H9 (cell line): ENCODE results near the gene CLCN3. TPM values are rescaled to one million over a fixed set of nuclear protein-coding genes. Genes with fewer than 3 reads are reported as not detected.

Experiments
- DNase-seq: peaks from one replicate; pipeline ENCODE4 v3.0.0-alpha.2; 2017
- H2AFZ ChIP-seq: one replicate; pipeline ENCODE4 v1.6.1; 2013; ENCODE audit warnings: mild to moderate bottlenecking, low read length, control low read depth, moderate library complexity
- H2AK5ac ChIP-seq: 2 replicates; pipeline ENCODE4 v1.6.1; 2013; ENCODE audit warnings: low read length, control low read depth, mixed read lengths; ENCODE audit not compliant: insufficient read length
- H2BK120ac ChIP-seq: one replicate; pipeline ENCODE4 v1.6.1; 2013; ENCODE audit warnings: low read depth, mild to moderate bottlenecking, low read length, control low read depth, inconsistent platforms; ENCODE audit not compliant: poor library complexity, severe bottlenecking
- H2BK12ac ChIP-seq: 2 replicates; pipeline ENCODE4 v1.6.1; 2013; ENCODE audit warnings: low read length, control low read depth, mixed read lengths, low read depth; ENCODE audit not compliant: insufficient read length
- H2BK15ac ChIP-seq: 2 replicates; pipeline ENCODE4 v1.6.1; 2013; ENCODE audit warnings: low read depth, low read length, control low read depth
- H2BK20ac ChIP-seq: one replicate; pipeline ENCODE4 v1.6.1; 2013; ENCODE audit warnings: low read depth, mild to moderate bottlenecking, low read length, control low read depth, inconsistent platforms; ENCODE audit not compliant: poor library complexity, severe bottlenecking
- H2BK5ac ChIP-seq: 2 replicates; pipeline ENCODE4 v1.6.1; 2013; ENCODE audit warnings: low read length, control low read depth, mixed read lengths; ENCODE audit not compliant: insufficient read length
- H3K14ac ChIP-seq: 2 replicates; pipeline ENCODE4 v1.6.1; 2013; ENCODE audit warnings: low read length, control low read depth; ENCODE audit not compliant: insufficient read depth
- H3K18ac ChIP-seq: 2 replicates; pipeline ENCODE4 v1.6.1; 2013; ENCODE audit warnings: low read depth, mild to moderate bottlenecking, mixed read lengths, low read length, control low read depth; ENCODE audit not compliant: insufficient read length
- H3K23ac ChIP-seq: 2 replicates; pipeline ENCODE4 v1.6.1; 2013; ENCODE audit warnings: low read length, control low read depth, mixed read lengths, low read depth; ENCODE audit not compliant: insufficient read length
- H3K23me2 ChIP-seq: 2 replicates; pipeline ENCODE4 v1.6.1; 2013; ENCODE audit warnings: low read depth, mild to moderate bottlenecking, mixed read lengths, low read length, control low read depth; ENCODE audit not compliant: insufficient read length, poor library complexity, severe bottlenecking
- H3K27ac ChIP-seq: 2 replicates; pipeline ENCODE4 v1.5.1; 2013; ENCODE audit warnings: low read length, control low read depth, mixed read lengths, low read depth; ENCODE audit not compliant: insufficient read length
- H3K27me3 ChIP-seq: 2 replicates; pipeline ENCODE4 v1.6.1; 2013; ENCODE audit warnings: low read length, control low read depth, inconsistent platforms; ENCODE audit not compliant: insufficient read depth
- H3K4ac ChIP-seq: 2 replicates; pipeline ENCODE4 v1.6.1; 2013; ENCODE audit warnings: low read depth, mild to moderate bottlenecking, control low read depth, inconsistent platforms, low read length, moderate library complexity
- H3K4me1 ChIP-seq: 2 replicates; pipeline ENCODE4 v1.6.1; 2013; ENCODE audit warnings: low read length, control low read depth, inconsistent platforms; ENCODE audit not compliant: insufficient read depth
- H3K4me2 ChIP-seq: 2 replicates; pipeline ENCODE4 v1.6.1; 2013; ENCODE audit warnings: low read length, control low read depth, mixed read lengths; ENCODE audit not compliant: insufficient read length, insufficient read depth
- H3K56ac ChIP-seq: 2 replicates; pipeline ENCODE4 v1.6.1; 2013; ENCODE audit warnings: low read depth, mild to moderate bottlenecking, mixed read lengths, low read length, control low read depth; ENCODE audit not compliant: insufficient read length
- H3K79me1 ChIP-seq: 2 replicates; pipeline ENCODE4 v1.6.1; 2013; ENCODE audit warnings: low read depth, mild to moderate bottlenecking, moderate library complexity, low read length, control low read depth, inconsistent platforms; ENCODE audit not compliant: insufficient read depth, poor library complexity, severe bottlenecking
- H3K79me2 ChIP-seq: 2 replicates; pipeline ENCODE4 v1.6.1; 2013; ENCODE audit warnings: low read length, control low read depth, inconsistent platforms; ENCODE audit not compliant: insufficient read depth
- H3K9ac ChIP-seq: 2 replicates; pipeline ENCODE4 v1.6.1; 2013; ENCODE audit warnings: low read length, control low read depth, mixed read lengths; ENCODE audit not compliant: insufficient read length; ENCODE audit errors: extremely low read depth
- H3K9me3 ChIP-seq: one replicate; pipeline ENCODE4 v1.6.1; 2013; ENCODE audit warnings: low read depth, low read length, inconsistent platforms; ENCODE audit not compliant: control insufficient read depth
- H3T11ph ChIP-seq: one replicate; pipeline ENCODE4 v1.6.1; 2013; ENCODE audit warnings: mild to moderate bottlenecking, low read length, control low read depth, inconsistent platforms
- H4K20me1 ChIP-seq: one replicate; pipeline ENCODE4 v1.6.1; 2013; ENCODE audit not compliant: control insufficient read depth, insufficient read length, insufficient read depth
- H4K5ac ChIP-seq: 2 replicates; pipeline ENCODE4 v1.6.1; 2013; ENCODE audit warnings: low read depth, mild to moderate bottlenecking, mixed read lengths, low read length, control low read depth; ENCODE audit not compliant: insufficient read length
- H4K8ac ChIP-seq: replicated peaks from 2 replicates; pipeline ENCODE4 v1.6.1; 2013; ENCODE audit warnings: low read length, control low read depth, mixed read lengths, low read depth; ENCODE audit not compliant: insufficient read length
- H4K91ac ChIP-seq: 2 replicates; pipeline ENCODE4 v1.6.1; 2013; ENCODE audit warnings: low read depth, mild to moderate bottlenecking, moderate library complexity, mixed read lengths, low read length, control low read depth; ENCODE audit not compliant: insufficient read length
- H3K27ac Mint-ChIP-seq, 3 experiments: 2 replicates in 2 of 3; 3 replicates in 1 of 3; pipeline ENCODE4 v1.8.0; 2020 to 2021; ENCODE audit warnings: mixed read lengths in 3 of 3, mild to moderate bottlenecking in 1 of 3, moderate library complexity in 1 of 3
- H3K27me3 Mint-ChIP-seq: 2 replicates; pipeline ENCODE4 v1.8.0; 2021; ENCODE audit warnings: low read depth, mild to moderate bottlenecking, moderate library complexity, mixed read lengths
- H3K36me3 Mint-ChIP-seq, 3 experiments: 2 replicates in 2 of 3; 3 replicates in 1 of 3; pipeline ENCODE4 v1.8.0; 2020 to 2021; ENCODE audit warnings: low read depth in 3 of 3, mixed read lengths in 3 of 3; ENCODE audit not compliant: insufficient read depth in 1 of 3
- H3K4me1 Mint-ChIP-seq, 2 experiments: 2 replicates each; pipeline ENCODE4 v1.8.0; 2020; ENCODE audit warnings: mixed read lengths in 2 of 2
- H3K4me3 Mint-ChIP-seq, 2 experiments: 2 replicates in 1 of 2; 3 replicates in 1 of 2; pipeline ENCODE4 v1.8.0; 2020 to 2021; ENCODE audit warnings: mild to moderate bottlenecking in 2 of 2, mixed read lengths in 2 of 2, moderate library complexity in 1 of 2
- H3K9me3 Mint-ChIP-seq, 2 experiments: 2 replicates in 1 of 2; 3 replicates in 1 of 2; pipeline ENCODE4 v1.8.0; 2020; ENCODE audit warnings: mild to moderate bottlenecking in 2 of 2, mixed read lengths in 2 of 2, moderate library complexity in 1 of 2
- CTCF ChIP-seq: fragments of 200-600 bp; sonication (generic); conservative IDR thresholded peaks from 3 replicates; pipeline ENCODE4 v1.8.0; 2021; ENCODE audit warnings: antibody characterized with exemption, mild to moderate bottlenecking
- WGBS: extraction: QIAGEN DNeasy Blood & Tissue Kit; methylation state at CpG from one replicate; pipeline ENCODE4 v1.1.7; 2013; ENCODE audit warnings: missing lambda C conversion rate, low lambda C conversion rate, mixed read lengths; ENCODE audit not compliant: insufficient read length; ENCODE audit errors: extremely low coverage; 5-methylcytosine and 5-hydroxymethylcytosine counted together
- total RNA-seq: library from RNA; stranded (reverse); gene quantifications from 2 replicates; pipeline ENCODE4 v1.2.1, GENCODE V29; 2021

The CLCN3 gene
- total RNA-seq, 1 experiment from 2014 or later: 25.7 TPM

DNA sequence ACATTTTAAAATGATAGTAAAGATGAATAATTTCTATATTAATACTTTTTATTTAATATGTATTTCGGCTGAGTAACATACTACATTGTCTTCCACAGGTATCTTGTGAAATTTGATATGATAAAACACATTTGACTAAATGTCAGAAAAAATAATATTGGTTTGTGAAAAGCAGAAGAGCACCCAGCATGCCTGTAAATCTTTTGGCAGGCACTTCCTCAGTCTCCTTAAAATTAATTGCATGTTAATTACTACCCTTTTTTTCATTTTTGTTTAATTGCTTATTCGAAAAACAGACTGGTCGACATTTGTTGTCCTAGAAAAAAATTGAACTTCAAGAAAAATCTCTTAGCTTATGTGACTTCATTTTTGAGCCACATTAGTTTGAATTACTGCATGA is 40.6 kb downstream of the CLCN3 start:
- H2BK15ac ChIP-seq: no peak overlapping the region
- no peak overlapping the region for H2BK5ac ChIP-seq
- no peaks in the 10 kb centered on the region for H3K9me3 ChIP-seq
- peak overlapping the region; percentile 84 for H3K4me2 ChIP-seq
- H2BK120ac ChIP-seq: no peak overlapping the region
- no peak overlapping the region for H3K18ac ChIP-seq
- H3K23ac ChIP-seq: no peak overlapping the region
- no peak overlapping the region for H3K27ac ChIP-seq
- H3K79me1 ChIP-seq: peaks cover 2% of the 10 kb centered on the region
- H3K4ac ChIP-seq: no peak overlapping the region
- no peak overlapping the region for H2BK20ac ChIP-seq
- H3T11ph ChIP-seq: no peak overlapping the region
- WGBS: no CpG with 5 or more reads among the region's 3 CpGs
- no peak overlapping the region for H3K56ac ChIP-seq
- Mint-ChIP-seq H3K36me3 (peaks cover 0 to 8% (median 3%) of the 10 kb centered on the region in 3 experiments; a peak in 3 of 7 replicates), H3K9me3 (no peaks in the 10 kb centered on the region), H3K27ac (peak overlapping the region in 1 of 3 experiments; percentile 99; a peak in 2 of 7 replicates), H3K4me1 (peaks cover 21 to 30% of the 10 kb centered on the region in 2 experiments), H3K27me3 (no peaks in the 10 kb centered on the region), H3K4me3 (no peak overlapping the region)
- H4K20me1 ChIP-seq: no peaks in the 10 kb centered on the region
- H3K4me1 ChIP-seq: no peaks in the 10 kb centered on the region
- H3K9ac ChIP-seq: no peak overlapping the region
- no peak overlapping the region for H2BK12ac ChIP-seq
- no peaks in the 10 kb centered on the region for H3K79me2 ChIP-seq
- H4K5ac ChIP-seq: no peak overlapping the region
- no peaks in the 10 kb centered on the region for H3K27me3 ChIP-seq
- H3K23me2 ChIP-seq: peaks cover 2% of the 10 kb centered on the region
- no peak overlapping the region for H4K91ac ChIP-seq
- TF ChIP-seq CTCF: no peak
- no peak for DNase-seq
- H2AK5ac ChIP-seq: no peak overlapping the region
- H4K8ac ChIP-seq: no peak overlapping the region
- no peak overlapping the region for H2AFZ ChIP-seq
- H3K14ac ChIP-seq: no peak overlapping the region
